ENCODE results near the gene ATP2A1.
A peak's percentile ranks its signal among the peaks of the same experiment; 100 is the strongest.
"Not testable (repeated sequence)": the region's sequence is repeated elsewhere in the genome, so short reads cannot be mapped to it uniquely, and the experiment has no call there.

Gene ATP2A1

GRCh38 chr16:28863929-28864793 is 14.1 kb upstream of the ATP2A1 start:
- no peak for DNase-seq

- DNase-seq: no peak
These were observed 13.1 kb upstream of the ATP2A1 start for GRCh38 chr16:28865001-28865688.

- no peak for DNase-seq
These were observed 12.4 kb upstream of the ATP2A1 start for GRCh38 chr16:28865722-28866453.

GRCh38 chr16:28866454-28866804 is 11.9 kb upstream of the ATP2A1 start:
- DNase-seq: no peak

GRCh38 chr16:28867241-28867640 is 11.0 kb upstream of the ATP2A1 start:
- no peak for DNase-seq

- not testable (repeated sequence) for DNase-seq
These were observed 10.6 kb upstream of the ATP2A1 start for GRCh38 chr16:28867646-28868045.

- no peak for DNase-seq
These were observed 9.1 kb upstream of the ATP2A1 start for GRCh38 chr16:28869201-28869600.

GRCh38 chr16:28872952-28873351 is 5.3 kb upstream of the ATP2A1 start:
- DNase-seq: no peak

GRCh38 chr16:28873543-28874201 is 4.6 kb upstream of the ATP2A1 start:
- peak; percentile 2 to 22 for DNase-seq

- no peak for DNase-seq
These were observed 3.9 kb upstream of the ATP2A1 start for GRCh38 chr16:28874406-28874805.

- no peak for DNase-seq
These were observed 2.9 kb upstream of the ATP2A1 start for GRCh38 chr16:28875134-28876018.

- DNase-seq: no peak
These were observed 2.1 kb upstream of the ATP2A1 start for GRCh38 chr16:28876019-28876659.

- DNase-seq: no peak
These were observed 1.2 kb upstream of the ATP2A1 start for GRCh38 chr16:28876973-28877654.

- no peak for DNase-seq
These were observed 660 bp upstream of the ATP2A1 start for GRCh38 chr16:28877655-28878000.

GRCh38 chr16:28879261-28879840 is 1.1 kb downstream of the ATP2A1 start:
- DNase-seq: no peak

GRCh38 chr16:28879841-28880588 is 1.7 kb downstream of the ATP2A1 start:
- peak; percentile 65 to 70 for DNase-seq

GRCh38 chr16:28880589-28880915 is 2.3 kb downstream of the ATP2A1 start:
- no peak for DNase-seq

- DNase-seq: no peak
These were observed 2.7 kb downstream of the ATP2A1 start for GRCh38 chr16:28880955-28881354.

- DNase-seq: not testable (repeated sequence)
These were observed 3.3 kb downstream of the ATP2A1 start for GRCh38 chr16:28881565-28881964.

GRCh38 chr16:28882551-28883160 is 4.4 kb downstream of the ATP2A1 start:
- DNase-seq: no peak
